Suppressor macrophage treated with lipopolysaccharide for 1 hour (primary cell): ENCODE data around the gene CD19.
"Not testable (repeated sequence)": the region's sequence is repeated elsewhere in the genome, so short reads cannot be mapped to it uniquely, and the experiment has no call there.

Experiments used
- DNase-seq, 3 donors: peaks; one replicate each; pipeline ENCODE4 v3.0.0-alpha.2; 2020 to 2022

CD19 gene

DNA sequence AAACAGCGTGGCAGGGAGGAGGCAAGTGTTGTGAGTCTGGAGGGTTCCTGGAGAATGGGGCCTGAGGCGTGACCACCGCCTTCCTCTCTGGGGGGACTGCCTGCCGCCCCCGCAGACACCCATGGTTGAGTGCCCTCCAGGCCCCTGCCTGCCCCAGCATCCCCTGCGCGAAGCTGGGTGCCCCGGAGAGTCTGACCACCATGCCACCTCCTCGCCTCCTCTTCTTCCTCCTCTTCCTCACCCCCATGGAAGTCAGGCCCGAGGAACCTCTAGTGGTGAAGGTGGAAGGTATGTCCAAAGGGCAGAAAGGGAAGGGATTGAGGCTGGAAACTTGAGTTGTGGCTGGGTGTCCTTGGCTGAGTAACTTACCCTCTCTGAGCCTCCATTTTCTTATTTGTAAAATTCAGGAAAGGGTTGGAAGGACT lies at the start of gene CD19:
TSS of gene CD19 (plus strand) at position 171 of the 425 bp plus-strand sequence. CDS start at position 201, 30 bp downstream.
- no peak for DNase-seq

DNA sequence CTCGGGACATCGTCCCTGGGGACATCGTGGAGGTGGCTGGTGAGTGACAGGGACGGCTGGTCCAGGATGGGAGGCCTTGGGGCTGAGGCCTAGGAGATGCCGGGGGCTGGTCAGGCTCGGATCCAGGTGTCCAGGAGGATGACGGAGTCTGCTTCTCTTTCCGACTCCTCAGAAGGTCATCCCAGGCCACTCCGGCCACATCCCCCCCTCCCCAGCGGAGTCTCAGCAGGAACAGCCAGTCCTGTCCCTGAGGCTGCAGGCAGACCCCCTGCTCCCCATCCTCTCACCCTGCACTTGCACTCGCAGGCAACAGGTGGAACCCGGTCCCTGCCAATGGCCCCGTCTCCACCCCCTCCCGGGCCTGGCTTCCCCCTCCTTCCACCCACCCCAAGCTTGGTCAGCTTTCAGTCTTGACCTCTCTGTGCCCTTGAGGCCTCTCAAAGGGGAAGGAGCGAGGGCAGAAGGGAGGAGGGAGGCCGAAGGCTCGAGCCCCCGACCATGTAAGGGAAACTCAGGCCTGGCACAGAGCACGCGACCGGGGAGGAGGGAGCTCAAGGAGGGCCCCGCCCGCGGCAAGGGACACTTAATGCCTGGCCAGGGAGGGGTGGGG lies 49.1 kb upstream of the CD19 start:
- DNase-seq, result no peak

DNA sequence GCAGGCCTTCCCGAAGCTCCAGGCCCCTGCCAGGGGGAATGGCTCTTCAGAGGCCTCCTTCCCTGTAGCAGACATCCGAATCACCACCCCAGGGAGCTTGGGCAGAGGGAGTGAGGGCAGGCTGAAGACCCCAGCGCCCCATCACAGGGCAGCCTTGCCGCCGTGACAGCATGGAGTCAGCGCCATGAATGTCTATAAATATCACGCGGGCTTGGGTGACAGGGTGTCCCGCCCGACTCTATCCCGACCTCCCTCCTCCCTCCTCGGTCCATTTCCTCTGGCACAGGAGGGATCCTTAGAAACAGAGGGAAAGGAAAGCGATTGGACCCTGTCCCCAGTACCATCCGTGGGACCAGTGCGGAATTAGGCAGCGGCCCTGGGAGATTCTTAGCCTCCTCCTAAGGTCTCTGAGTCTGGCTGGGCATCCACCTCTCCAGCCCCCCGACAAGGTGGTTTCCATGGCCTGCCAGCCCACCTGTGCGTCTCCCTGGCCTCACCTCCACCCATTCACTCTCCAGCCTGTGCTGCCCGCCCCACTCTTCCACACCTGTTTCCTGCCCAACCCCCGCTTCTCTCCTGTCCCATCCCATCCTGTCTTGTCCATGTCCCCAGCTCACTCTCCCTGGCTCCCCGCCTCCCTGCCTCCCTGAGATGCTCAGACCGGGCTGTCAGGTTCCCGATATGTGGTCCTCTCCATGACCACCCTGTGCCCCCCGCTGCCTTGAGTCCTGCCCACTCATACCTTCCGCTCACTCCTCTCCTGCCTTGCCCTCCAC lies 48.4 kb upstream of the CD19 start:
- no peak for DNase-seq

DNA sequence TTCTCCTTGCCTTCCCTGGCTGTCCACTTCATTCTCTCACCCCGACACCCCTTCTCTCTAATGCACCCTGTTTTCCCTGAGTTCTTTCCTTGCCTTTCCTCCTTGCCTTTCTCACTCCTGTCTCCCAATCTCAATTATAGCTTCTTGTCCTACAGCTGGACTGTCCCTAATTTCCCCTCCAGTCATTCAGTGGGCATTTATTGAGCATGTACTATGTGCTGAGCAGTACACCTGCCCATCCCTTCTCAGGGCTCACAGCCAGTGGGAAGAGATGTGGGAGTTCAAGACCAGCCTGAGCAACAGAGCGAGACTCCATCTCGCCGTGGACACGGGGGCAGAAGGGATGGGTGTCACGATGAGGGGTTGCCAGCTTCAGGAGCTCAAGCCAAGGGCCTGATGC lies 47.7 kb upstream of the CD19 start:
- no peak for DNase-seq

DNA sequence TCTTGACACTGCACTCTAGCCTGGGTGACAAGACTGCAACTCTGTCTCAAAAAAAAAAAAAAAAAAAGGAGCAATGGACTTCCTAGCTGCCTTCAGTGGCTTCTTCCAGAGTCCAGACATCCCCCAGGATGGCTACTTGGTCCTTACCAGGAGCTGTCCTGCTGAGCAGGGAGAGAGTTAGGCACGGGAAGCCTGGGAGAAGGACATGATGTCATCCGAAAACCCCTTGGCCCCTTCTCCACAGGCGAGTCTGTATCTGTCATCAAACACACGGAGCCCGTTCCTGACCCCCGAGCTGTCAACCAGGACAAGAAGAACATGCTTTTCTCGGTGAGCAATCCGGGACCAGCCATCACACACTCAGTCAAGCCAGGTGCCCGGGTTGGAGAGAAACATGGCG lies 44.8 kb upstream of the CD19 start:
- DNase-seq, result no peak

DNA sequence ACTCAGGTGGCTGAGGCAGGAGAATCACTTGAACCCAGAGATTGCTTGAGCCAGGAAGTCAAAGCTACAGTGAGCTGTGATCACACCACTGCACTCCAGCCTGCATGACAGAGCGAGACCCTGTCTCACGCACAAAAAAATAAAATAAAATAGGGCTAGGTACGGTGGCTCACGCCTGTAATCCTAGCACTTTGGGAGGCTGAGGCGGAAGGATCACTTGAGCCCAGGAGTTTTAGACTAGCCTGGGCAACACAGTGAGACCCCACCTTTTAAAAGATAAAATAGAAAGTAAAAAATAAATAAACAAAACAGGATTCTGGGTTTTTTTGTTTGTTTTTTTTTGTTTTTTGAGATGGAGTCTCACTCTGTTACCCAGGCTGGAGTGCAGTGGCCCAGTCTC lies 41.4 kb upstream of the CD19 start:
- DNase-seq, result not testable (repeated sequence)

DNA sequence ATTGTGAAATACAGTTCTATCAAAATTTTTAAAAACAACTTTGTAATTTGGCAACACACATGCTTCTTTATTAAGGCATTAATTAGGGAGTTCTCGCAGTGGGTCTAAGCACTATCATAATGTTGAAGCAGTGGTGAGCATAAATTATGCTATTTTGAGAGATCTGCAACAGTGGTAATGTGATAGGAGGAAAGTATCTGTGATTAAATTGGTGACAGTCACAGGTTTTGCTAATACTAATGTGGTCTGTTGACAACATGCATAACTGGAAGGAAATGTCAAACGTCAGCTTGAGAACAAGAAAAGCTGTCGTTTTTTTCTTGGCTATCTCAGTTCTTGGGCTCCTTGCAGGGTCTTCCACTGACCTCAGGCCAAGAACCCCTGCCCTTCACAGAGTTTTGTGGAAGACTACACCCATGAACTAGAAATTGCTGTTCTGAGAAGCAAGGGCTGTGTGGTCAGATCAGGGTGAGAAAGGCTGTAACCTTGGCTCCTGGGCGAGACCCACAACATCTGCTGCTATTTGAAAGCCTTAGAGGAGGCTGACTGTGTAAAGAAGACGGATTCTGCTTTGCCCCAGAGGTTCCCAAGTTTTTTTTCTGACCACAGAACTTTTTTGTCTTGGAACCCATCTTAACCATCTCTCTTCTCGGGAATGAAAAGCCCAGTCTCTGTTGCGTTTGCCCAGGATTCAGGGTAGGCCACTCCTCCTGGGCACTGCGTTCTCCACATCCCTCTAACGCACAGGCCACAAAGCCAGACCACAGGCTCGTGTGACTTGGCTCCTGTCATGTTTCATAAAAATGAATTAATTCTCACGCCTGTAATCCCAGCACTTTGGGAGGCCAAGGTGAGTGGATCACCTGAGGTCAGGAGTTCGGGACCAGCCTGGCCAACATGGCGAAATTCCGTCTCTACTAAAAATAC lies 39.5 kb upstream of the CD19 start:
- DNase-seq, result no peak

DNA sequence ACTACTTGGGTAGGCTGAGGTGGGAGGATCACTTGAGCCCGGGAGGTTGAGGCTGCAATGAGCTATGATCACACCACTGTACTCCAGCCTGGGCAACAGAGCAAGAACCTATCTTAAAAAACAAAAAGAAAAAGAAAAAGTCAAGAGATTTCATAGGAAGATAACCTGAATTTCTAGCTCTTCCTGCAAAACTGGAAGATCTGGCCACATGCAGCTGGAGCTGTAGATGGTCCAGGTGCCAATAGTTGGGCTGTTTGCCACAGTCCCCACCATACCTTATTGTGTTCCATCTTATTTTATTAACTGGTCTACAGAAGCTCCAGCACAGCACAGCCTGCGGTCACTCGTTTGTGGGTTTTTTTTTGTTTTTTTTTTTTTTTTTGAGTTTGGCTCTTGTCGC lies 38.5 kb upstream of the CD19 start:
- no peak for DNase-seq

DNA sequence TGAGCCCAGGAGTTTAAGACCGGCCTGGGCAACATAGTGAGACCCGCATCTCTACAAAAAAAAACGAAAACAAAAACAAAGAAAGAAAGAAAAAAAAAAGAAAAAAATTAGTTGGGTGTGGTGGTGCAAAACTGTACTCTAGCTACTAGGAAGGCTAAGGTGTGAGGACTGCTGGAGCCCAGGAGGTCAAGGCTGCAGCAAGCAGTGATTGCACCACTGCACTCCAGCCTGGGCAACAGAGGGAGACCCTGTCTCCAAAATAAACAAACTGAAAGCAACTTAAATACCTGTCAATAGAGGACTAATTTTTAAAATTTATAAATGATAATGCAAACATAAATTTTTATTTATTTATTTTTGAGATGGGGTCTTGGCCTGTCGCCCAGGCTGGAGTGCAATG lies 36.2 kb upstream of the CD19 start:
- no peak for DNase-seq

DNA sequence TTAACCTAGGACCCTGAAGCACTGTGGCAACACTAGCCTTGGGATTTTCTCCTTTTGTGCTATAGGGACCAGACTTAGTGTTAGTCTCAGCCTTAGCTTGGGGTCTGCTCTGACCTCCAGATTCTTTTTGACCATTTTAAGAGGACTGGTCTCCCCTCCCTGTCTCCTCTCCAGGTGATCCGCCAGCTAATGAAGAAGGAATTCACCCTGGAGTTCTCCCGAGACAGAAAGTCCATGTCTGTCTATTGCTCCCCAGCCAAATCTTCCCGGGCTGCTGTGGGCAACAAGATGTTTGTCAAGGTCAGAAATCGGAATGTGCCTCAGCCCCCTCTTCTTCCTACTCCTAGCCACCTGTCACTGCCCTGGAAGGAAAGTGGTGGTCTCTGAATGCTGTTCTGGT lies 33.9 kb upstream of the CD19 start:
- no peak for DNase-seq

DNA sequence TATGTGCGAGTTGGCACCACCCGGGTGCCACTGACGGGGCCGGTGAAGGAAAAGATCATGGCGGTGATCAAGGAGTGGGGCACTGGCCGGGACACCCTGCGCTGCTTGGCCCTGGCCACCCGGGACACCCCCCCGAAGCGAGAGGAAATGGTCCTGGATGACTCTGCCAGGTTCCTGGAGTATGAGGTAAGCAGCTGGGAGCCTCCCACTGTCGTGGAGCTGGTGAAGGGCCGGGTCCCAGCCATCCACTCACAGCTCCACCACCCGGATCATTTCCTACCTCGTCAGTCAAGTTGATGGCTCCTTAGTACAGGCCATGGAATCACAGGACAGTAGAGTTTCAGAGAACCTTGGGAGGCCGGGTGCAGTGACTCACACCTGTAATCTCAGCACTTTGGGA lies 33.5 kb upstream of the CD19 start:
- DNase-seq, result no peak

DNA sequence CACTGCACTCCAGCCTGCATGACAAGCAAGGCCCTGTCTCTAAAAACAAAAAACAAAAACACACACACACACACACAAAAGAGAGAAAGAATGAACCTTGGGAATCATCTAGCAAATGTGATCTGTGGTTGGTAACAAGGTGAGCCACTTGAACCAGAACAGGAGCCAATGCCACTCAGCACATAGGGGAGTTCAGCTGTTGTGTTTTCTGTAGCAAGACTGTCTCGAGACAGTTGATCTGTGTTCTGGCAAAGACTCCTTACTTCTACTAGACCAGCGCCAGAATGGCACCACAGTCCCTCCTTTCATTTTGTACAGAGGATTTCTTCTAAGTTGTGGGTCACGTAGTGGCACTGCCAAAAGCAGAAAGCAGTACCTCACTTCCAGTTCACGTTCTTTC lies 32.8 kb upstream of the CD19 start:
- no peak for DNase-seq

DNA sequence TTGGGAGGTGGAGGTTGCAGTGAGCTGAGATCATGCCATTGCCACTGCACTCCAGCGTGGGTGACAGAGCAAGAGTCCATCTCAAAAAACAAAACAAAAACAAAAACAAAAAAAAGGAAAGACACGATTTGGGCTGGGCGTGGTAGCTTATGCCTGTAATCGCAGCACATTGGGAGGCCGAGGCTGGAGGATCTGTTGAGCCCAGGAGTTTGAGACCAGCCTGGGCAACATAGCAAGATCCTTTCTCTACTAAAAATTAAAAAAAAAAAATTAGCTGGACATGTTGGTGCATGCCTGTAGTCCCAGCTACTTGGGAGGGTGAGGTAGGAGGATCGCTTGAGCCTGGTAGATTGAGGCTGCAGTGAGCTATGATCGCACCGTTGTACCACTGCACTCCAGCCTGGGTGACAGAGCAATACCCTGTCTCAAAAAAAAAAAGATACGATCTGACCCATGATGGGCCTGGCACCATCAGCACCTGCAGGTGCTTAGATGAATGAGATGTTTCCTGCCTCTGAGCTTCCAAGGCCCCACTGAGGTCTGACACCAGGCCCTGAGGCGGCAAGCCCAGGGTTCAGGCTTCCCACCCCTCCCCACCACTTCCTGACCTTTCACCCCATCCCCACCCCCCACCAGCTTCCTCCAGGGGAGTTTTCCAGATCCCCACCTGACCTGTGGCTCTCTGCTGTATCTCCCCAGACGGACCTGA lies 31.7 kb upstream of the CD19 start:
- no peak for DNase-seq

DNA sequence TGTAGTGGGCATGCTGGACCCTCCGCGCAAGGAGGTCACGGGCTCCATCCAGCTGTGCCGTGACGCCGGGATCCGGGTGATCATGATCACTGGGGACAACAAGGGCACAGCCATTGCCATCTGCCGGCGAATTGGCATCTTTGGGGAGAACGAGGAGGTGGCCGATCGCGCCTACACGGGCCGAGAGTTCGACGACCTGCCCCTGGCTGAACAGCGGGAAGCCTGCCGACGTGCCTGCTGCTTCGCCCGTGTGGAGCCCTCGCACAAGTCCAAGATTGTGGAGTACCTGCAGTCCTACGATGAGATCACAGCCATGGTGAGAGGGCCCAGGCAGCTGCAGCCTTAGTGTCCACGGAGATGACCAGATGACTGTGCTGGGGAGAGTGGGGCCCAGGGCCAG lies 31.2 kb upstream of the CD19 start:
- no peak for DNase-seq

DNA sequence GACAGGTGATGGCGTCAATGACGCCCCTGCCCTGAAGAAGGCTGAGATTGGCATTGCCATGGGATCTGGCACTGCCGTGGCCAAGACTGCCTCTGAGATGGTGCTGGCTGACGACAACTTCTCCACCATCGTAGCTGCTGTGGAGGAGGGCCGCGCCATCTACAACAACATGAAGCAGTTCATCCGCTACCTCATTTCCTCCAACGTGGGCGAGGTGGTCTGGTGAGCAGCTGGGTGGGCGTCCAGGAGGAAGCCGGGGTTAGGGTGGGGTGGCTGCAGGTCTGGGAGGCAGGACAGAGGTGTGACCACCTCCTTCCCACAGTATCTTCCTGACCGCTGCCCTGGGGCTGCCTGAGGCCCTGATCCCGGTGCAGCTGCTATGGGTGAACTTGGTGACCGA lies 29.9 kb upstream of the CD19 start:
- no peak for DNase-seq

DNA sequence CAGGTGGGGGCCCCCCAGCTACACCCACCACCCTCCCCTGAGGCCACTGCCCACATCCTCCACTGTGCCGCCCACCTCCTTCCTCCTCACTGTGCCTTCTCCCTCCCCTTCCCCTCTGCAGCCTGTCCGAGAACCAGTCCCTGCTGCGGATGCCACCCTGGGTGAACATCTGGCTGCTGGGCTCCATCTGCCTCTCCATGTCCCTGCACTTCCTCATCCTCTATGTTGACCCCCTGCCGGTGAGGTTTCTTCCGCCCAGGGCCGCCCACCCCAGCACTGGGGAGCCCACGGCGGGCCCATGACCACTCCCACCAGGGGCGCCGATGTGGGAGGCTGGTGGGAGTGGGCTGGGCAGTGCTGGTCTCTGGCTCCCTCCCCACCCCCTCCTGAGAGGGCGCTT lies 28.9 kb upstream of the CD19 start:
- no peak for DNase-seq

DNA sequence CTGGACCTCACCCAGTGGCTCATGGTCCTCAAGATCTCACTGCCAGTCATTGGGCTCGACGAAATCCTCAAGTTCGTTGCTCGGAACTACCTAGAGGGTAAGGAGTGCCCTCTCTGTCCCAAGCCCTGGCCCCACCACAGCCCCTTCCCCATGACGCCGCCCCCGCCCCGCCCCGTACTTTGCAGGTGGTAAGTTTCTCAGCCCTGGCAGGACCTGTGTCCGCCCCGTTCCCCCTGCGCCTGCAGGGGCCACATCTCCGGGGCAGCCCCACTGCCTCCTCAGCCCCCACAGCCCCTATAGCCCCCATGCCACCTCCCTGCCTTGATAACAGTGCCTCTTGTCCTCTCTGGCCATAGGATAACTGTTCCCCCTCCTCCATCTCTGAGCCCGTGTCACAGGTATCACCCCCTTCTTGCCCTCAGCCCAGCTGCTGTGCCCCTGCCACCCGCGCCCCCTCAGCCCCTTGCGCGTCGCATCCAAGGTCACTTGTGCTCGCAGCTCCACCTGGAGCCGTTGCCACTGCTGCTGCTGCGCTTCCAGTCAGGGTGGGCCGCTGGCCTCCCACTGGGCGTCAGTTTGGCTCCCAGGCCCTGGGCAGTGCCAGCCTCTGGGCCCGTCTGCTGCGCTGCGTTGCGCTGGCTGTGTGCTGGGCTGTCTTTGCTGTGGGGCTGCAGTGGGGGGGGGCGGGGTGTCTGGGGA lies 28.3 kb upstream of the CD19 start:
- no peak for DNase-seq

DNA sequence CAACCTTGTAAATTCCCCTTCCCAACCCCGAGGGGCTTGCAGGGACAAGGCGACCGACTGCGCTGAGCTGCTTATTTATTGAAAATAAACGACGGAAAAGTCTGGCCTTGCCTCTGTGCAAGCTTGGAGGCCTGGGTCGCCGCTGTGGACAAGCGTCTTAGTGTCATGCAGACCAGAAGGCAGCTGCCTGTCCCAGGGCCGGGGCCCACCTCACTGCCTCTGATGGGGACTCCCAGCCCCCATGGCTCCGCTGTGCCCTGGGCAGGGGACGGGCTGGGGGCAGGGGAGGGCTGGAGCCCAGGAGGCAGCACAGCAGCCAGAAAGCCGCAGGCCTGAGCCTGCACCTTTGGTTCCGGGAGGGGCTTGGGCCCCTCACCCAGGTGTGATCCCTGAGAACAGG lies 27.4 kb upstream of the CD19 start:
- no peak for DNase-seq

DNA sequence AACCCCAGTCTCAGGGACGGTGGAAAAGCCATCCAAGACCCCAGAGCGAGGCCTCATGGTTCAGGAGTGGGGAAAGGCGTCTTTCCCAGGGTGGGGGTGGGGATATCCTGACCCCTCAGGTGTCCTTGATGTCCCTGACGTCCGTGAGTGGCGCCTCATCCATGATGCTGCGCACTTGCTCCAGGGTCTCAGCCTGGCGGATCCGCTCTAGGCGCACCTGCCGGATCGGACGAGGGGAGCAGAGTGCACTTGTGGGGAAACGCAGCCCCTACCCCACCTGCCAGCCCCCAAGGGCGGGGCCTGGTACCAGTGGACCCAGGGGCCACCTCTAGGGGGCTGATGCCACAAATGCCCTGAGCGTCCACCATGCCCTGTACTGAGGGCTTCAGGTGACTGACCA lies 26.9 kb upstream of the CD19 start:
- no peak for DNase-seq

DNA sequence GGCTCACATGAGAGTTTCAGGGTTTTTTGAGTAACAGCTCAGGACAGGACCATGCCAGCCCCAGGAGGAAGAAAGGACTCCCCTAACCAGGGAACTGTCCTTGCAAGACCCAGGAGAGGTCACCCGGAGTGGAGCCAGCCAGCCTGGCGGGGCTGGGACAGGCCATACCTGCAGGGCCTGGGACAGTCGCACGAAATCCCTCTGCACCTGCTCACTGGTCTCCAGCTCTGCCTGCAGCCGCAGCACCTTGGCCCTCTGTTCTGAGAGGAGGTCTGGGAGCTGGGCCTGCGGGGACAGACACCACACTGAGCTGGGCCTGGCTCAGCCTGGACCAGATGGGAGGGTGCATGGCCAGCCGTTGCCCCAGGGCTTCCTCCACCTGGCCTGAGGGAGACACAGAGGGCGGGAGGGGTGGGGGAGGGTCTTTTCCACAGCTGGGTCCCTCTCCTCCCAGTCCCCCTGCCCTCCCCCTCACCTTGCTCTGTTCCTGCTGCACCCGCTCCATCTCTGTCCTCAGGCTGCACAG lies 26.5 kb upstream of the CD19 start:
- DNase-seq, result no peak

DNA sequence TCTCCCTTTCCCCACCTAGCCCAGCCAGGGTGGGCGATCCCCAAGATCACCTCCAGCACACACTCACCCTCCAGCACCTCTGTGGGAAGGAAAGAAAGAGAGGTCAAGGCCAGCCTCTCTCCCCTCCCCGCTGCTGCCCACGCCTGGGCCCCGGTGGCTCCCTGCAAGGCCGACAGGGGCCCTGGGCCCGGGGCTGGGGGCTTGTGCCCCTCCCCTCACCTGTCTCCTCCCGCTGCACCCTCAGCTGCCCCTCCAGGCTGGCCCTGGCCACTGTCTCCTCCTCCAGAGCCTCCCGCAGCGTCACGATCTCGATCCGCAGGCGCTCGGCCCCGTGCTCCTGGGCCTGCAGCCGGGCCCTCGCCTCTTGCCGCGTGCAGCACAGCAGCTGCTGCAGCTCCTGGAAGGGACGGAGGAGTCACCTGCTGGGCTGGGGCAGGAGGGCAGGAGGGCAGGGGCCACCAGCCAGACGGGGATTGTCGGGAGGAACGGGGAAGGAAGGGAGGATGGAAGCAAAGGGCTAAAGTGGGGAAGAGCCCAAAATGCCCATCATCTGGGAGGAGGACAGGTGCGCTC lies 25.9 kb upstream of the CD19 start:
- no peak for DNase-seq
